HG02840 (cell line): Measurements from ENCODE around the gene SNAPC3.
"Not testable (repeated sequence)": the region's sequence is repeated elsewhere in the genome, so short reads cannot be mapped to it uniquely, and the experiment has no call there.

Experiments used
- ATAC-seq: cut with Tn5 transposase; IDR thresholded peaks from one replicate; pipeline ENCODE4 v1.9.1; 2021; ENCODE audit warnings: mild to moderate bottlenecking, moderate library complexity, moderate number of reproducible peaks; ENCODE audit not compliant: unreplicated experiment, low FRiP score

Gene SNAPC3

GRCh38 chr9:15422372-15423230, at the start of gene SNAPC3:
Gene SNAPC3, plus strand, starts transcription at chr9:15422876. Its CDS starts 4 bp downstream, at chr9:15422880.
- ATAC-seq, result peak; percentile 97

- no peak for ATAC-seq
Observed at GRCh38 chr9:15373881-15374280, 48.8 kb upstream of the SNAPC3 start.

- ATAC-seq, result no peak
Observed at GRCh38 chr9:15374310-15374709, 48.4 kb upstream of the SNAPC3 start.

GRCh38 chr9:15374825-15375224, 47.9 kb upstream of the SNAPC3 start:
- no peak for ATAC-seq

GRCh38 chr9:15377625-15378540, 44.8 kb upstream of the SNAPC3 start:
- no peak for ATAC-seq

DNA sequence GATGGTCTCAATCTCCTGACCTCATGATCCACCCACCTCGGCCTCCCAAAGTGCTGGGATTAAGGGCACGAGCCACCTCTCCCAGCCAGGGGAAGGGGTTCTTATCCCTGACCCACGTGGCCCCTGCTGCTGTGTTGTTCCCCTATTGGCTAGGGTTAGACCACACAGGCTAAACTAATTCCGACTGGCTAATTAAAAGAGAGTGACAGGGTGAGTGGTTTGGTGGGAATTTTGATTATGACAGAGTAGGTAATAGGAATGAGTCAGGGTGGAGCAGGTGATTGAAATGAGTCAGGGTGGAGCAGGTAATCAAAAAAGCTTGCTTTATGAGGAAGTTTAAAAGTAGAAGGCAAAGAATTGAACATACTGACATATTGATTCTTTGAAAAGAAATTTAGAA, 43.4 kb upstream of the SNAPC3 start:
- ATAC-seq, result not testable (repeated sequence)

GRCh38 chr9:15379888-15380287, 42.8 kb upstream of the SNAPC3 start:
- ATAC-seq, result not testable (repeated sequence)

DNA sequence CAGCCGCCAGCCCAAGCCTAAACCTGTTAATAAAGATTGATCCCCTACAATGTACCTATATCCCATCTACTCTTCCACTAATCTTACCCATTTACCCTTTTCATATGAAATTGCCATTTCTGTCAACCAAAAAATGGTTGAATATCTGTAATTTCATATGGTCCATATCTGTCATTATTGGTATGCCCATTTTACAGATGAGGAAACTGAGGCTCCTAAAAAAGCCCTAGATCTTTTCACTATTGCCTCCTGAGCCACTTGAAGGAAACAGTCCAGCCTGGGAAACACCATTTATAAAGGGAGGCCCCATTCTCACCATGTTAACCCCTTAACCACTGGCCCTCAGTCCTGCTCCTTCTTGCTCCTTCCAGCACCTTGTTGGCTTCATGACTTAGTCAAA, 41.2 kb upstream of the SNAPC3 start:
- no peak for ATAC-seq

DNA sequence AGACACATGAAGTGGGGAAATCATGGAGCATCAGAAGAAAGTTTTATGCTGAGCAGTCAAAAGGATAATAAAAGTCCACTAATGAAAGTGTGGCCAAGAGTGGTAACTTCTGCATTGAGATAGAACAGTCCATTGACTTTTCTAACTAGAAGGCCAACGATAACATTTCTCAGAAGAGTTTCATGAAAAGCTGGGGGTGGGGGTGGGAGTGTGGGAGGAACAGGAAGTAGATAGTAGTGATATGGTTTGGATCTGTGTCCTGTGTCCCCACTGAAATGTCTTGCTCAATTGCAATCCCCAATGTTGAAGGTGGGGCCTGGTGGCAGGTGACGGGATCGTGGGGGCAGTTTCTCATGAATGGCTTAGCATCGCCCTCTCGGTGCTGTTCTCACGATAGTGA, 36.2 kb upstream of the SNAPC3 start:
- ATAC-seq, result no peak

- no peak for ATAC-seq
Observed at GRCh38 chr9:15389173-15389572, 33.5 kb upstream of the SNAPC3 start.

DNA sequence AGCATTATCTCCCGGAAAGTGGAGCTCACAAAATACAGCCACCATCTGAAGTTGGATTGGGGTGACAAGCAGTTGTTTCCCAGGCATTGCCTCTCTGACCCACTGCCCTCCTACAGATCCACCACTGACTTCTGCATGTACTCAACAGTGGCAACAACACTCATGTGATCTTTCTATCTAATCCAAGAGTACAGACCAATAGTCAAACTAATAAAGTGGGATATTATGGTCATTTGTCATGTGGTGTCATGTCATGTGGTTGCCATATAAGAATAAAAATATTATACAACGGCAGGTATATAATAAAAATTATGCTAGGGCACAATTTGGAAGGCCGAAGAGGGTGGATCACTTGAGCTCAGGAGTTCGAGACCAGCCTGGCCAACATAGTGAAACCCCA, 33.0 kb upstream of the SNAPC3 start:
- ATAC-seq, result no peak

GRCh38 chr9:15390201-15390600, 32.5 kb upstream of the SNAPC3 start:
- no peak for ATAC-seq

DNA sequence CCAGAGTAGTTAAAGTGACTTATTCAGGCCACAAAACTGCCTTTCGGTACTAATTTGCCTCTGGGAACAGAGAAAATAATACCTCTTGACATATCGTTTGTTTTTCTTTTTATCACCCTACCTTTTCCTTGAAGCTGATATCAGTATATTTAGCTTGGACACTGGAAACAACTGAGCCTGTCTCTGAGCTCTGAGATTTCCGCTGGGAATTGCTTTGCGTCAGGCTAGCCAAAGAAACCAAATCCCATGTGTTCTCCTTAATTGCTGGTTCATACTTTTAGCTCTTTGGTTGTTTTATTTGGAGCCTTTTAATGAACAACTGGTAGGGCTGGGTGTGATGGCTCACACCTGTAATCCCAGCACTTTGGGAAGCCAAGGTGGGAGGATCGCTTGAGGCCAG, 30.3 kb upstream of the SNAPC3 start:
- no peak for ATAC-seq

- ATAC-seq, result no peak
Observed at GRCh38 chr9:15400281-15400941, 22.3 kb upstream of the SNAPC3 start.

- ATAC-seq, result no peak
Observed at GRCh38 chr9:15401266-15401665, 21.4 kb upstream of the SNAPC3 start.

DNA sequence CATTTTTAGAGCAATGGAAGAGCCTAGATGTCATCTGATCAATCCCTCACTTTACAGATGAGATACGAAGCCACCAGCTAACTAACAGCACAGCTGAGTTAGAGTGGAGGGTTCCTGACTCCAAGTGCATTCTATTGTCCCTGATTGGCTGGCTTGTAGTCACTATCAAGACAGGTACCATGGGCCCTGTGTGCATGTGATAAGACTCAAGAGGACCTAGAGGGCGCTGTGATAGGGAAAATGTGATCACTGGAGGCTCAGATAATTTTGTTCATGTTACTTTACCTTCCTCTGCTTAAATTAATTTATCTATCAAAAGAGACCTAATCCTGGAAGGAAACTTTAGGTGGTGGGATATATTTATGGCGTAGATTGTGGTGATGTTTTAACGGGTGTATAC, 19.5 kb upstream of the SNAPC3 start:
- no peak for ATAC-seq

GRCh38 chr9:15404171-15404570, 18.5 kb upstream of the SNAPC3 start:
- ATAC-seq, result no peak

DNA sequence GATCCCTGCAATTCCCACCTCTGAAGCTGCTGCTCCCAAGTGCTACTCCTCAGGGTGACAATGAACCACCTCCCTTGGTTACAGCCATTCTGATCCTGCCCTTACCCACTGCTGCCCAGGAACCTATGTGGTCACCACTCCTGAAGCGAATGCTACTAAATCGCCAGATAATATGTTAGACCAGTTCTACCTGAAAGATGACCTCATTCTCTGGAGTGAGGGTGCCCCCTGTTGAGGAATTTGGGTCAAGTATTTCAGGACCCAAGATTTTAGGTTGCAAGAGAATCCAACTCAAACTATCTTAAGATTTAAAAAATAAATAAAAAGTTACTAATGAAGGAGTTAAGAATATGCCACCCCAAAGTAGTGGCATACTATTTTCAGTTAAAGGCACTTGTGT, 5.8 kb upstream of the SNAPC3 start:
- no peak for ATAC-seq

- no peak for ATAC-seq
Observed at GRCh38 chr9:15417626-15418025, 5.0 kb upstream of the SNAPC3 start.

- no peak for ATAC-seq
Observed at GRCh38 chr9:15420796-15421195, 1.9 kb upstream of the SNAPC3 start.

DNA sequence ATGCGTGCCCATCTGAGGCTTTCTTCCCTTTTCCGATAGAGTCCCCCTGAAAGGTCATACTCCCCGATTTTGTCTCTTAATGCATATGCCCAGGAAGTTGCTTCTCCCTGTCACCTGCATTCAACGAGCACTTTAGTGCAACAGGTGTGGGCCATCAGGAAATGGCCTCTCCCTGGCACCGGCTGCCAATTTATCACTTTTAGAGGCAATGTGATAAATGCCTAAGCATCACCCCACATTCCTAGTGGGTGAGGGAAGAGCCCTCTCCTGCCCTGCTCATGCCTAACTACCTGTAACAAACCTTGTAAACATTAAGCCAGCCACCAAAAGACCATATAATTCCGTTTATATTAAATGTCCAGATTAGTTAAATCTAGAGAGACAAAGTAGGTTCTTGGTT, 1.1 kb upstream of the SNAPC3 start:
- ATAC-seq, result no peak
